ENCODE measurements around the gene HIPK1.

The HIPK1 gene

GRCh38 chr1:113928941-113929749 lies at the start of gene HIPK1:
HIPK1 (plus strand) TSS chr1:113929324.
- peak; percentile 83 to 93 for DNase-seq

GRCh38 chr1:113879739-113880038 lies 49.4 kb upstream of the HIPK1 start:
- no peak for DNase-seq

- DNase-seq = no peak
These were observed 47.5 kb upstream of the HIPK1 start for GRCh38 chr1:113881661-113882060.

GRCh38 chr1:113886417-113887401 lies 42.4 kb upstream of the HIPK1 start:
- DNase-seq = no peak

GRCh38 chr1:113887402-113888175 lies 41.5 kb upstream of the HIPK1 start, which contains the start of gene BCL2L15:
BCL2L15 (minus strand) TSS chr1:113887581; CDS start chr1:113887375, 206 bp downstream.
- DNase-seq = no peak

GRCh38 chr1:113890816-113891215 lies 38.3 kb upstream of the HIPK1 start:
- no peak for DNase-seq

- no peak for DNase-seq
These were observed 37.4 kb upstream of the HIPK1 start for GRCh38 chr1:113891631-113892220.

- DNase-seq = no peak
These were observed 35.9 kb upstream of the HIPK1 start for GRCh38 chr1:113893267-113893666.

GRCh38 chr1:113895098-113895497 lies 34.0 kb upstream of the HIPK1 start:
- no peak for DNase-seq

GRCh38 chr1:113895961-113896360 lies 33.2 kb upstream of the HIPK1 start:
- no peak for DNase-seq

- no peak for DNase-seq
These were observed 30.8 kb upstream of the HIPK1 start for GRCh38 chr1:113898241-113898814.

- no peak for DNase-seq
These were observed 30.0 kb upstream of the HIPK1 start for GRCh38 chr1:113899111-113899510.

- DNase-seq = no peak
These were observed 27.9 kb upstream of the HIPK1 start for GRCh38 chr1:113901191-113901590.

- peak in 1 of 2 experiments; percentile 66 for DNase-seq
These were observed 25.4 kb upstream of the HIPK1 start for GRCh38 chr1:113903501-113904292.

- DNase-seq = no peak
These were observed 24.8 kb upstream of the HIPK1 start for GRCh38 chr1:113904293-113904673.

GRCh38 chr1:113904674-113905434 lies 24.3 kb upstream of the HIPK1 start, which contains the start of the genes AP4B1 and DCLRE1B:
AP4B1 (minus strand) TSS chr1:113904799; CDS start chr1:113904717, 82 bp downstream.
DCLRE1B (plus strand) TSS chr1:113905326; CDS start chr1:113905587, 261 bp downstream.
- DNase-seq = peak; percentile 100

- peak in 1 of 2 experiments; percentile 41 for DNase-seq
These were observed 23.7 kb upstream of the HIPK1 start for GRCh38 chr1:113905435-113905861.

GRCh38 chr1:113912594-113913311 lies 16.4 kb upstream of the HIPK1 start:
- peak in 1 of 2 experiments; percentile 27 for DNase-seq

GRCh38 chr1:113913312-113913668 lies 15.8 kb upstream of the HIPK1 start:
- no peak for DNase-seq
